Measurements from ENCODE around the gene TMEM163.

TMEM163 gene

GRCh38 chr2:134532537-134532936 lies 186.3 kb downstream of the TMEM163 start (continued):
- no peak for TF ChIP-seq ZNF311 (tag by site-specific recombination; IDR thresholded peaks at IDR 0.05; ENCODE audit: borderline replicate concordance)
- TF ChIP-seq ZNF518A (tag by site-specific recombination; conservative IDR thresholded peaks at IDR 0.05; ENCODE audit: low read depth): no peak
- no peak for TF ChIP-seq ZNF837 (tag by site-specific recombination; IDR thresholded peaks at IDR 0.05)
- TF ChIP-seq ZNF280C (tag by site-specific recombination; IDR thresholded peaks at IDR 0.05): no peak
- TF ChIP-seq ZNF704 (tag by site-specific recombination; IDR thresholded peaks at IDR 0.05): no peak
- TF ChIP-seq ZNF239 (tag by site-specific recombination; IDR thresholded peaks at IDR 0.05): no peak
- TF ChIP-seq OVOL3 (tag by site-specific recombination; IDR thresholded peaks at IDR 0.05): no peak
- TF ChIP-seq GLIS1 (tag by site-specific recombination; IDR thresholded peaks at IDR 0.05): no peak
- no peak for TF ChIP-seq ZNF660 (tag by site-specific recombination; IDR thresholded peaks at IDR 0.05)

GRCh38 chr2:134527381-134527780 lies 191.4 kb downstream of the TMEM163 start:
- no peaks in the 10 kb centered on the region for H3K9me3 ChIP-seq (ENCODE audit: control insufficient read depth, insufficient read depth, low read depth, low read length)
- TF ChIP-seq ZEB2 (tag by site-specific recombination; IDR thresholded peaks at IDR 0.05): no peak
- no peak for TF ChIP-seq ZNF138 (tag by site-specific recombination; IDR thresholded peaks at IDR 0.05; ENCODE audit: borderline replicate concordance)
- no peak for TF ChIP-seq ZNF785 (tag by site-specific recombination; IDR thresholded peaks at IDR 0.05)
- no peak for TF ChIP-seq REST (tag by site-specific recombination; IDR thresholded peaks at IDR 0.05)
- no peak for TF ChIP-seq ZBTB21 (tag by site-specific recombination; IDR thresholded peaks at IDR 0.05)
- TF ChIP-seq TSHZ1 (tag by site-specific recombination; IDR thresholded peaks at IDR 0.05; ENCODE audit: borderline replicate concordance): no peak
- no peak for TF ChIP-seq ZNF544 (tag by site-specific recombination; IDR thresholded peaks at IDR 0.05)
- no peak for TF ChIP-seq ZFP37 (tag by site-specific recombination; IDR thresholded peaks at IDR 0.05)
- no peaks in the 10 kb centered on the region for H3K36me3 ChIP-seq (ENCODE audit: control insufficient read depth in 2 of 2, insufficient read depth in 1 of 2, low read length in 2 of 2)
- ChIA-PET CTCF (no interaction called here), POLR2A (no interaction called here)
- no peak overlapping the region for H3K4me3 ChIP-seq (ENCODE audit: low read depth, low read length)
- H3K4me1 ChIP-seq (ENCODE audit: control insufficient read depth, insufficient read depth, low read length): 0 out of 2 replicates have a peak, but pooled peaks cover 2% of the 10 kb centered on the region
- no peak overlapping the region for H3K27ac ChIP-seq (ENCODE audit: extremely low read depth, low read depth, low read length)
